ENCODE results near the gene LNX2. TPM values are rescaled to one million over a fixed set of nuclear protein-coding genes. Genes with fewer than 3 reads are reported as not detected.

The LNX2 gene
- total RNA-seq, 1 experiment from 2014 or later: 6.4 TPM

DNA sequence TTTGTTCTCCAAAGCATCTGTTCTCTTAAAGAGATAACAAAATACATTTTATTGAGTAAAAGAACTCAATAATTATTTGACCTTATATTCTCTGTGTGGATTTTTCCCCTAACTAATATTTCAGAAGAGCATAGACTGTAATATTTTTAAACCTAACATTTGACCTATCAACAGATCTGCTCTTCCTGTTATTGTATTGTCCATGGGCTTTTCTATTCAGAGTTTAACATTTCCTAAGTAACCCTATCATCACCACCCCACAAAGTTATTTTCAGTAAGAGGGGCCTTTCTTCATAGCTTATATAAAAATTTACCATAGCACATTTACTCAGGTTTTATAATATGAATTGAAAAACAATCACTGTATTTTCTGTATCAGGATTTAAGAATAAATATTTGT, 18.9 kb upstream of the LNX2 start:
- ChIA-PET POLR2A (ENCODE audit: low non-redundant PET) (no interaction called here), CTCF (no interaction called here)

DNA sequence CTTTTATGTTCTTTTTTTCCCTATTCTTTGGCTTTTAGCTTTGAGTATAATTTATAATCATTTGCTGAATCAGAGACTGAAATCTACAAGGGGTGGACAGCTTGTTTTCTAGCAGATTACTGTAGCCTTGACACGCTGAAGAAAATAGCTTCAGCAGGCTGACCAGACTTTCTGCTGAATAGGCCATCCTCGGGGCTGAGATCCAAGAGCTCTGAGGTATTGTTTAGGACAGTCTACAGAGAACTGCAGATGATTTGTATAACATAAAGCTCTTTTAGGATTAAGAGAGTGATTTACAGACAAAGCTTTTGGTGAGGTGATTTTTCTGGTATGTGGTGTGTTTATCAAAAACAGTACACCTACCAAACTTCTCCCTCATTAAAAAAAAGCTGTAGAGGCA, 18.2 kb upstream of the LNX2 start:
- ChIA-PET POLR2A (ENCODE audit: low non-redundant PET) (no interaction called here), CTCF (no interaction called here)
- Histone ChIP-seq H3K36me3 (ENCODE audit: insufficient read depth, low read length, poor library complexity, severe bottlenecking) (no peaks in the 10 kb centered on the region), H3K4me1 (ENCODE audit: insufficient read depth, low read length, poor library complexity, severe bottlenecking) (peaks cover 15% of the 10 kb centered on the region), H3K9me3 (ENCODE audit: low read depth, low read length, poor library complexity, severe bottlenecking) (no peaks in the 10 kb centered on the region), H3K27me3 (replicated peaks; ENCODE audit: insufficient read depth, low read depth, low read length, poor library complexity) (no peaks in the 10 kb centered on the region), H3K4me3 (ENCODE audit: low read depth, low read length, poor library complexity, severe bottlenecking) (no peak overlapping the region), H3K27ac (ENCODE audit: low read depth, low read length, poor library complexity, severe bottlenecking) (no peak overlapping the region)
- no peak for TF ChIP-seq EZH2 (IDR thresholded peaks at IDR 0.05; ENCODE audit: borderline replicate concordance, low read depth, low read length, poor library complexity, severe bottlenecking)
- TF ChIP-seq, protein P1, sequence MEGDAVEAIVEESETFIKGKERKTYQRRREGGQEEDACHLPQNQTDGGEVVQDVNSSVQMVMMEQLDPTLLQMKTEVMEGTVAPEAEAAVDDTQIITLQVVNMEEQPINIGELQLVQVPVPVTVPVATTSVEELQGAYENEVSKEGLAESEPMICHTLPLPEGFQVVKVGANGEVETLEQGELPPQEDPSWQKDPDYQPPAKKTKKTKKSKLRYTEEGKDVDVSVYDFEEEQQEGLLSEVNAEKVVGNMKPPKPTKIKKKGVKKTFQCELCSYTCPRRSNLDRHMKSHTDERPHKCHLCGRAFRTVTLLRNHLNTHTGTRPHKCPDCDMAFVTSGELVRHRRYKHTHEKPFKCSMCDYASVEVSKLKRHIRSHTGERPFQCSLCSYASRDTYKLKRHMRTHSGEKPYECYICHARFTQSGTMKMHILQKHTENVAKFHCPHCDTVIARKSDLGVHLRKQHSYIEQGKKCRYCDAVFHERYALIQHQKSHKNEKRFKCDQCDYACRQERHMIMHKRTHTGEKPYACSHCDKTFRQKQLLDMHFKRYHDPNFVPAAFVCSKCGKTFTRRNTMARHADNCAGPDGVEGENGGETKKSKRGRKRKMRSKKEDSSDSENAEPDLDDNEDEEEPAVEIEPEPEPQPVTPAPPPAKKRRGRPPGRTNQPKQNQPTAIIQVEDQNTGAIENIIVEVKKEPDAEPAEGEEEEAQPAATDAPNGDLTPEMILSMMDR (conservative IDR thresholded peaks at IDR 0.05; ENCODE audit: low read depth, low read length): no peak
- BruUV-seq (replicated peaks): no TSS peak
- DNase-seq (ENCODE audit: low spot score): no peak
- intact Hi-C loops (cut with micrococcal nuclease; ENCODE audit: unreplicated experiment): no loop called here

More for the DNA sequence above, 18.9 kb upstream of the LNX2 start:
- H3K9me3 ChIP-seq (ENCODE audit: low read depth, low read length, poor library complexity, severe bottlenecking): no peaks in the 10 kb centered on the region
- H3K27me3 ChIP-seq (replicated peaks; ENCODE audit: insufficient read depth, low read depth, low read length, poor library complexity): no peaks in the 10 kb centered on the region
- BruUV-seq (replicated peaks): no TSS peak
- peaks cover 22% of the 10 kb centered on the region for H3K4me1 ChIP-seq (ENCODE audit: insufficient read depth, low read length, poor library complexity, severe bottlenecking)
- no peak overlapping the region for H3K4me3 ChIP-seq (ENCODE audit: low read depth, low read length, poor library complexity, severe bottlenecking)
- intact Hi-C loops (cut with micrococcal nuclease; ENCODE audit: unreplicated experiment): no loop called here
- no peak overlapping the region for H3K27ac ChIP-seq (ENCODE audit: low read depth, low read length, poor library complexity, severe bottlenecking)
- H3K36me3 ChIP-seq (ENCODE audit: insufficient read depth, low read length, poor library complexity, severe bottlenecking): no peaks in the 10 kb centered on the region
- TF ChIP-seq, protein P1 (conservative IDR thresholded peaks at IDR 0.05; ENCODE audit: low read depth, low read length): no peak
- no peak for TF ChIP-seq EZH2 (IDR thresholded peaks at IDR 0.05; ENCODE audit: borderline replicate concordance, low read depth, low read length, poor library complexity, severe bottlenecking)
- no peak for DNase-seq (ENCODE audit: low spot score)

DNA sequence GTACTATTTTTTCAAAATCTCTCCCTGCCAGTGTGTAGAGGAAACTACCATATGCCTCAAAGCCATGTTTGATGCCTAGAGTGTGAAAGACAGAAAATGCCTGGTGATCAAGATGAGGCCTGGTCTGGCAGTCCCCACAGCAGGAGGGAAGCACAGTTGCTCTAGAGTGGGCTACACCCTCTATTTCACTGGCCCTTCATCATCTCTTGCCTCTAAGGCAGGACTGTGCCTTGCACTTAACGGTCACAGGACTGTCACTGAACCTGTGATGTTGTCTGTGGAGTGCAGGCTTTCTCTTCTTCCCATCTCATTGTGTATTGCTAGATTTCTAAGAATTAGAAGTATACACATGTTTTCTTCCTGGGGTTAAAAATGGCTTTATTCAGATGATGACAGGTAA, 17.7 kb upstream of the LNX2 start:
- Histone ChIP-seq H3K27me3 (replicated peaks; ENCODE audit: insufficient read depth, low read depth, low read length, poor library complexity) (no peaks in the 10 kb centered on the region), H3K36me3 (ENCODE audit: insufficient read depth, low read length, poor library complexity, severe bottlenecking) (no peaks in the 10 kb centered on the region), H3K4me1 (ENCODE audit: insufficient read depth, low read length, poor library complexity, severe bottlenecking) (peaks cover 14% of the 10 kb centered on the region), H3K27ac (ENCODE audit: low read depth, low read length, poor library complexity, severe bottlenecking) (no peak overlapping the region), H3K4me3 (ENCODE audit: low read depth, low read length, poor library complexity, severe bottlenecking) (no peak overlapping the region), H3K9me3 (ENCODE audit: low read depth, low read length, poor library complexity, severe bottlenecking) (no peaks in the 10 kb centered on the region)
- DNase-seq (ENCODE audit: low spot score): no peak
- BruUV-seq (replicated peaks): no TSS peak
- CTCF ChIA-PET: no interaction called here
- POLR2A ChIA-PET (ENCODE audit: low non-redundant PET): no interaction called here
- intact Hi-C loops (cut with micrococcal nuclease; ENCODE audit: unreplicated experiment): no loop called here
- TF ChIP-seq EZH2 (IDR thresholded peaks at IDR 0.05; ENCODE audit: borderline replicate concordance, low read depth, low read length, poor library complexity, severe bottlenecking): no peak
- TF ChIP-seq, protein P1 (conservative IDR thresholded peaks at IDR 0.05; ENCODE audit: low read depth, low read length): no peak

All from A673 (cell line).